ENCODE results near the gene PPP2R3B.

The PPP2R3B gene

GRCh38 chrX:378443-378842 is 8.3 kb downstream of the PPP2R3B start:
- TF ChIP-seq SIN3A (IDR thresholded peaks at IDR 0.05; ENCODE audit: borderline replicate concordance, insufficient read depth, low read length) (no peak), TAF1 (IDR thresholded peaks at IDR 0.05; ENCODE audit: borderline replicate concordance, insufficient read depth, low read length) (no peak), POLR2AphosphoS5 (IDR thresholded peaks at IDR 0.05; ENCODE audit: low read depth, low read length) (no peak), REST (IDR thresholded peaks at IDR 0.05; ENCODE audit: insufficient read depth in 1 of 2, low read depth in 2 of 2, low read length in 2 of 2) (no peak), FOXP2 (optimal IDR thresholded peaks at IDR 0.05; ENCODE audit: borderline replicate concordance, extremely low read depth, extremely low read length, insufficient read depth) (no peak)

- TF ChIP-seq REST (IDR thresholded peaks at IDR 0.05; ENCODE audit: insufficient read depth in 1 of 2, low read depth in 2 of 2, low read length in 2 of 2) (no peak), POLR2AphosphoS5 (IDR thresholded peaks at IDR 0.05; ENCODE audit: low read depth, low read length) (no peak), TAF1 (IDR thresholded peaks at IDR 0.05; ENCODE audit: borderline replicate concordance, insufficient read depth, low read length) (no peak), FOXP2 (optimal IDR thresholded peaks at IDR 0.05; ENCODE audit: borderline replicate concordance, extremely low read depth, extremely low read length, insufficient read depth) (no peak), SIN3A (IDR thresholded peaks at IDR 0.05; ENCODE audit: borderline replicate concordance, insufficient read depth, low read length) (no peak)
Measured at GRCh38 chrX:375181-376036, 11.3 kb downstream of the PPP2R3B start.

GRCh38 chrX:374596-374995 is 12.1 kb downstream of the PPP2R3B start:
- TF ChIP-seq REST (IDR thresholded peaks at IDR 0.05; ENCODE audit: insufficient read depth in 1 of 2, low read depth in 2 of 2, low read length in 2 of 2) (no peak), SIN3A (IDR thresholded peaks at IDR 0.05; ENCODE audit: borderline replicate concordance, insufficient read depth, low read length) (no peak), FOXP2 (optimal IDR thresholded peaks at IDR 0.05; ENCODE audit: borderline replicate concordance, extremely low read depth, extremely low read length, insufficient read depth) (no peak)

GRCh38 chrX:373641-374471 is 12.9 kb downstream of the PPP2R3B start:
- TF ChIP-seq SIN3A (IDR thresholded peaks at IDR 0.05; ENCODE audit: borderline replicate concordance, insufficient read depth, low read length) (no peak), TAF1 (IDR thresholded peaks at IDR 0.05; ENCODE audit: borderline replicate concordance, insufficient read depth, low read length) (no peak), FOXP2 (optimal IDR thresholded peaks at IDR 0.05; ENCODE audit: borderline replicate concordance, extremely low read depth, extremely low read length, insufficient read depth) (no peak), REST (IDR thresholded peaks at IDR 0.05; ENCODE audit: insufficient read depth in 1 of 2, low read depth in 2 of 2, low read length in 2 of 2) (no peak), POLR2AphosphoS5 (IDR thresholded peaks at IDR 0.05; ENCODE audit: low read depth, low read length) (no peak)
